MV-4-11 (cell line): ENCODE results near the gene MAP2K7.
"Not testable (repeated sequence)": the region's sequence is repeated elsewhere in the genome, so short reads cannot be mapped to it uniquely, and the experiment has no call there.

Experiments
- DNase-seq: peaks from one replicate; lab custom pipeline; 2025; lab: John Stamatoyannopoulos, UW

MAP2K7 gene

GRCh38 chr19:7883796-7884570, 19.7 kb upstream of the MAP2K7 start:
- peak; percentile 37 for DNase-seq

GRCh38 chr19:7885818-7886217, 17.9 kb upstream of the MAP2K7 start:
- DNase-seq: no peak

- DNase-seq: no peak
Measured at GRCh38 chr19:7887408-7888144, 16.1 kb upstream of the MAP2K7 start.

GRCh38 chr19:7888145-7888825, 15.4 kb upstream of the MAP2K7 start, which contains the start of gene LRRC8E:
LRRC8E (plus strand) TSS chr19:7888510; CDS start chr19:7895604, 7,094 bp downstream.
- no peak for DNase-seq

GRCh38 chr19:7888826-7889217, 14.9 kb upstream of the MAP2K7 start:
- DNase-seq: no peak

GRCh38 chr19:7893362-7894101, 10.1 kb upstream of the MAP2K7 start:
- not testable (repeated sequence) for DNase-seq

GRCh38 chr19:7894612-7895309, 8.9 kb upstream of the MAP2K7 start:
- no peak for DNase-seq

- DNase-seq: no peak
Measured at GRCh38 chr19:7895565-7895964, 8.1 kb upstream of the MAP2K7 start.

GRCh38 chr19:7897292-7897691, 6.4 kb upstream of the MAP2K7 start:
- DNase-seq: no peak

- no peak for DNase-seq
Measured at GRCh38 chr19:7898967-7899366, 4.7 kb upstream of the MAP2K7 start.

GRCh38 chr19:7899751-7900378, 3.8 kb upstream of the MAP2K7 start:
- no peak for DNase-seq

GRCh38 chr19:7900401-7900870, 3.2 kb upstream of the MAP2K7 start:
- DNase-seq: no peak

- DNase-seq: no peak
Measured at GRCh38 chr19:7900931-7901330, 2.7 kb upstream of the MAP2K7 start.

- no peak for DNase-seq
Measured at GRCh38 chr19:7901337-7901736, 2.3 kb upstream of the MAP2K7 start.

GRCh38 chr19:7902796-7903243, 857 bp upstream of the MAP2K7 start:
- DNase-seq: no peak

GRCh38 chr19:7904074-7905020, 670 bp downstream of the MAP2K7 start:
- no peak for DNase-seq

GRCh38 chr19:7905268-7905667, 1.6 kb downstream of the MAP2K7 start:
- no peak for DNase-seq

- DNase-seq: no peak
Measured at GRCh38 chr19:7905859-7906258, 2.2 kb downstream of the MAP2K7 start.

GRCh38 chr19:7907122-7907521, 3.4 kb downstream of the MAP2K7 start:
- DNase-seq: no peak

- no peak for DNase-seq
Measured at GRCh38 chr19:7907544-7907943, 3.9 kb downstream of the MAP2K7 start.
